Heart left ventricle (tissue), 13 donors: ENCODE data around the gene IL4R.
"Not testable (repeated sequence)": the region's sequence is repeated elsewhere in the genome, so short reads cannot be mapped to it uniquely, and the experiment has no call there.

Experiments
- CTCF ChIP-seq, 12 donors: fragments of 200-600 bp; sonication (generic) in 4 of 12; IDR thresholded peaks; one replicate each; pipeline versions ENCODE4 v1.5.0 to v1.8.0; 2018 to 2022; ENCODE audit warnings: antibody characterized with exemption in 12 of 12, mild to moderate bottlenecking in 5 of 12
- POLR2A ChIP-seq, 2 donors: fragments of 450-650 bp; IDR thresholded peaks; one replicate each; pipeline ENCODE4 v1.6.1; 2017; ENCODE audit warnings: antibody characterized with exemption in 2 of 2, mild to moderate bottlenecking in 2 of 2, moderate library complexity in 2 of 2
- donor health status: ischemic (EF 13 %, LVEDD 7.1; RV severe dilation, severe dysfunction).
- donor health status: DM: no; HTN: yes; CAD: no.
- donor health status: DM: no; HTN: no; CAD: no.
- donor health status: ischemic (EF 25% LVEDD 6.9; RV normal size, moderate dysfunction).
- donor health status: ischemic (EF 25% LVEDD 5.7; RV mildly dilated, moderate dysfunction).
- donor health status: ischemic (EF 35%, LVEDD 5.7; RV mildly dilated, moderate dysfunction).
- donor health status: nonischemic (EF 11% LVEDD 7.7; RV severe dilation, severe dysfunction).
- donor health status: DM: yes; HTN: yes; CAD: no.
- donor health status: PGD.
- donor health status: ischemic (EF 29% LVEDD 5.4; RV normal size, mild dysfunction).
- donor health status: nonischemic (EF 23%, LVEDD 6.1; RV moderate dilation, normal function).

- not testable (repeated sequence) for TF ChIP-seq CTCF, POLR2A (IDR thresholded peaks at IDR 0.05)
These were observed 25.5 kb upstream of the IL4R start for GRCh38 chr16:27288313-27288712.
